BJ (cell line): ENCODE results near the gene CD22. TPM values are rescaled to one million over a fixed set of nuclear protein-coding genes. Genes with fewer than 3 reads are reported as not detected.

Experiments
- CTCF ChIA-PET: fragments of 350-600 bp; formaldehyde crosslinking; extraction: SDS; loops from one replicate; lab custom pipeline; 2021; ENCODE audit warnings: antibody characterized with exemption, inconsistent platforms; lab: Yijun Ruan, JAX
- POLR2A ChIA-PET: fragments of 300-600 bp; sonication (Branson Sonifier 250); formaldehyde crosslinking; extraction: SDS; loops from one replicate; lab custom pipeline; 2021; ENCODE audit warnings: antibody characterized with exemption; lab: Charles Lee
- DNase-seq: peaks from one replicate; pipeline ENCODE4 v3.0.0-alpha.2; 2011; ENCODE audit warnings: low read depth
- H3K27me3 ChIP-seq: 2 replicates; pipeline ENCODE4 v1.6.0; 2011; ENCODE audit warnings: low read length; ENCODE audit not compliant: control insufficient read depth, insufficient read depth
- H3K36me3 ChIP-seq: 2 replicates; pipeline ENCODE4 v1.5.1; 2011; ENCODE audit warnings: low read length; ENCODE audit not compliant: control insufficient read depth, insufficient read depth
- H3K4me3 ChIP-seq: 2 replicates; pipeline ENCODE4 v1.5.1; 2011; ENCODE audit warnings: low read depth, mild to moderate bottlenecking, control low read depth, low read length
- CTCF ChIP-seq: IDR thresholded peaks from 2 replicates; pipeline ENCODE4 v1.5.1; 2011; ENCODE audit warnings: low read depth, mild to moderate bottlenecking, control low read depth, inconsistent platforms, low read length, moderate library complexity; ENCODE audit not compliant: insufficient read depth
- polyA plus RNA-seq: library from polyadenylated mRNA; depleted of rRNA; stranded (reverse); fragments of >200 nt; gene quantifications from 2 replicates; pipeline ENCODE4 v1.2.3, GENCODE V29; 2011

Gene CD22
- polyA plus RNA-seq, 1 experiment = not detected

GRCh38 chr19:35296644-35297514 lies 32.1 kb upstream of the CD22 start:
- Histone ChIP-seq H3K4me3 (no peak overlapping the region), H3K36me3 (no peaks in the 10 kb centered on the region), H3K27me3 (peaks cover 15% of the 10 kb centered on the region)
- ChIA-PET CTCF (no interaction called here), POLR2A (no interaction called here)
- DNase-seq = no peak
- no peak for TF ChIP-seq CTCF

- TF ChIP-seq CTCF = no peak
- CTCF ChIA-PET = no interaction called here
Observed at GRCh38 chr19:35297515-35297848, 31.5 kb upstream of the CD22 start.

GRCh38 chr19:35297922-35298321 lies 31.1 kb upstream of the CD22 start:
- no peak for DNase-seq
- CTCF ChIA-PET = no interaction called here
- peaks cover 12% of the 10 kb centered on the region for H3K27me3 ChIP-seq
- POLR2A ChIA-PET = no interaction called here
- TF ChIP-seq CTCF = no peak
- no peaks in the 10 kb centered on the region for H3K36me3 ChIP-seq
- H3K4me3 ChIP-seq = no peak overlapping the region

More at GRCh38 chr19:35297515-35297848, 31.5 kb upstream of the CD22 start:
- no peak for DNase-seq
- peaks cover 13% of the 10 kb centered on the region for H3K27me3 ChIP-seq
- H3K4me3 ChIP-seq = no peak overlapping the region
- H3K36me3 ChIP-seq = no peaks in the 10 kb centered on the region
- POLR2A ChIA-PET = no interaction called here

GRCh38 chr19:35298561-35298972 lies 30.4 kb upstream of the CD22 start:
- no peaks in the 10 kb centered on the region for H3K36me3 ChIP-seq
- H3K4me3 ChIP-seq = no peak overlapping the region
- H3K27me3 ChIP-seq = peaks cover 7% of the 10 kb centered on the region
- ChIA-PET CTCF (no interaction called here), POLR2A (no interaction called here)
- DNase-seq = no peak
- TF ChIP-seq CTCF = no peak

- no peak for TF ChIP-seq CTCF
- H3K4me3 ChIP-seq = no peak overlapping the region
- POLR2A ChIA-PET = no interaction called here
- DNase-seq = no peak
- CTCF ChIA-PET = no interaction called here
- H3K36me3 ChIP-seq = no peaks in the 10 kb centered on the region
- no peaks in the 10 kb centered on the region for H3K27me3 ChIP-seq
Observed at GRCh38 chr19:35299523-35300338, 29.3 kb upstream of the CD22 start.
